ENCODE data around the gene TCF12. TPM values are rescaled to one million over a fixed set of nuclear protein-coding genes. Genes with fewer than 3 reads are reported as not detected.

TCF12 gene
- total RNA-seq, 2 experiments from 2014 or later: 63.4 to 70.7 TPM

DNA sequence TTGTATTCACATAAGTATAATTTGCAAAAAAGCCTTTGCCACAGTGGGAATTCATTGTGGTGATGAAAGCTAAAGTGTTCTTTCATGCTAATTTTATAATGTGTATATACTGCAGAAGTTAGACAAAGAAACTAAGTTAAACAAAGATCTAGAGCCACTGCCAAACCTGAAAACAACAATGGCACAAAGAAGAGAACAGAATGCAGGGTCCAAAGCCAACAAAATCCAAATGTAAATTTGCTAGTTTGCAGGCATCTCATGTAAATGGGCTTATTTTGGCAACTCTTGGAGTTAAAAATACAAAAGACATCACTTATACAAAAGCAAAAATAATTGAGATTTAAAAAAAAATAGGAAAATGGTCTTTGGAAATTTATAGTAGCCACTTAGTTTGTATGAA lies 123.0 kb downstream of the TCF12 start:
- ChIA-PET POLR2A (no interaction called here), CTCF (no interaction called here)
- no peaks in the 10 kb centered on the region for H3K9me3 Mint-ChIP-seq (ENCODE audit: insufficient read depth)
- peaks cover 2% of the 10 kb centered on the region for H3K36me3 Mint-ChIP-seq (ENCODE audit: low read depth)
- ATAC-seq: no peak
- H3K4me3 Mint-ChIP-seq: no peak overlapping the region
- peaks cover 19% of the 10 kb centered on the region for H3K4me1 Mint-ChIP-seq (ENCODE audit: low read depth)
- H3K27me3 Mint-ChIP-seq (ENCODE audit: low read depth): no peaks in the 10 kb centered on the region
- no peak for DNase-seq
- H3K27ac Mint-ChIP-seq: no peak overlapping the region

GRCh38 chr15:57044072-57044702 lies 125.7 kb downstream of the TCF12 start:
- H3K36me3 Mint-ChIP-seq (ENCODE audit: low read depth): peaks cover under 1% of the 10 kb centered on the region

DNA sequence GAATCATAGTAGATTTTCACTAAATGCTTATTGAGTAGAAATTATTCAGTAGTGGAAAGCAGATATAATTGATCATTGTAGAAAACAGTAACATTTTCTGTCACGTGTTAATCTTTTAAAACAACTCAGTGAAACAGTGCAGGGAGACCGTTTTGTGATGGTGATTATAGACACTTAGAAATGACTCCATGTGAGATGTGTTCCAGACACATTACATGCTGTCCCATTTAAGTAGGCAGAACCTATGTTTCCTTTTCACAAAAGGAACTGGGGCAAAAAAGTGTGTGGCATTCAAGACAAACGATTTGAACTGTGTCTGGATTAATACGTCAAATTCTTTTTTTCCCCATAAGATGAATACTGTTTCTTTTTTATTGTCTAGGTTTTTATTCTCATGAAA lies 126.5 kb downstream of the TCF12 start:
- Mint-ChIP-seq H3K27me3 (ENCODE audit: low read depth) (no peaks in the 10 kb centered on the region), H3K36me3 (ENCODE audit: low read depth) (peaks cover 3% of the 10 kb centered on the region), H3K9me3 (ENCODE audit: insufficient read depth) (no peaks in the 10 kb centered on the region), H3K4me1 (ENCODE audit: low read depth) (peaks cover 5% of the 10 kb centered on the region), H3K4me3 (no peak overlapping the region), H3K27ac (no peak overlapping the region)
- DNase-seq: no peak
- ChIA-PET CTCF (interaction anchor here (0.6 kb wide), 1 partner anchor 205 kb away, joined by 3 read pairs; no protein-coding TSS in a partner anchor), POLR2A (no interaction called here)
- no peak for ATAC-seq

More at GRCh38 chr15:57044072-57044702, 125.7 kb downstream of the TCF12 start:
- peaks cover 9% of the 10 kb centered on the region for H3K4me1 Mint-ChIP-seq (ENCODE audit: low read depth)
- ATAC-seq (no peak), DNase-seq (no peak)
- H3K27ac Mint-ChIP-seq: no peak overlapping the region
- no peaks in the 10 kb centered on the region for H3K9me3 Mint-ChIP-seq (ENCODE audit: insufficient read depth)
- H3K4me3 Mint-ChIP-seq: no peak overlapping the region
- ChIA-PET POLR2A (no interaction called here), CTCF (interaction anchor here (0.6 kb wide), 1 partner anchor 206 kb away, joined by 3 read pairs; no protein-coding TSS in a partner anchor)
- no peaks in the 10 kb centered on the region for H3K27me3 Mint-ChIP-seq (ENCODE audit: low read depth)

DNA sequence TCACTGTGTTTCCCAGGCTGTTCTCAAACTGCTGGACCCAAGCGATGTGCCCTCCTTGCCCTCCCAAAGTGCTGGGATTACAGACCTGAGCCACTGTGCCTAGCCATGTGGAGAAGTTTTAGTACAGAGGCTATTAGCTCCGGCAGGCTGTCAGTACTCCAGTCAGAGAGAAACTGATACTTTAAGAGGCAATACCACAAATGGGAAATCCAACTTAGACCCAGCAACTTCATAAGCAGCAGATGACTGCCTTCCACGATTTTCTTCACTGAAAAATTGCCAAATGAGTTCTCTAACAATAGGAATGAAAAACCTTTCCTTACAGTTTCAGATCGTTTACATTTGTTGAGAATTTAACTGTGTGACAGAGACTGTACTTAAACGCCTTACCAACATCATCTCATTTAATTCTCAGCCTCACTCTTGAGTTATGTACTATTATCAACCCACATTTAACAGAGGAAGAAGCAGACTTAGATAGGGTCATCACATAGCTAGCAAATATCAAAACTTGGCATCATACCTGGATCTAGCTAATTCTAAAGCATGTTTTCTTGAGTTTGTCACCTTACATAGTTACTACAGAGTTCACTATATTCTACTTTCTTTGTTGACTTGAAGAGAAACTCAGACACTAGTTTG lies 127.4 kb downstream of the TCF12 start:
- POLR2A ChIA-PET: no interaction called here
- CTCF ChIA-PET: no interaction called here
- H3K4me1 Mint-ChIP-seq (ENCODE audit: low read depth): peaks cover 5% of the 10 kb centered on the region

GRCh38 chr15:57048930-57049549 lies 130.6 kb downstream of the TCF12 start:
- no peak overlapping the region for H3K27ac Mint-ChIP-seq
- DNase-seq (no peak), ATAC-seq (no peak)
- H3K36me3 Mint-ChIP-seq (ENCODE audit: low read depth): peaks cover 3% of the 10 kb centered on the region
- POLR2A ChIA-PET: no interaction called here
- CTCF ChIA-PET: no interaction called here
- peaks cover 5% of the 10 kb centered on the region for H3K4me1 Mint-ChIP-seq (ENCODE audit: low read depth)
- no peak overlapping the region for H3K4me3 Mint-ChIP-seq
- H3K9me3 Mint-ChIP-seq (ENCODE audit: insufficient read depth): no peaks in the 10 kb centered on the region
- no peaks in the 10 kb centered on the region for H3K27me3 Mint-ChIP-seq (ENCODE audit: low read depth)

More for the DNA sequence above, 127.4 kb downstream of the TCF12 start:
- ATAC-seq: no peak
- DNase-seq: no peak
- no peaks in the 10 kb centered on the region for H3K9me3 Mint-ChIP-seq (ENCODE audit: insufficient read depth)
- H3K27ac Mint-ChIP-seq: no peak overlapping the region
- H3K4me3 Mint-ChIP-seq: no peak overlapping the region
- no peaks in the 10 kb centered on the region for H3K27me3 Mint-ChIP-seq (ENCODE audit: low read depth)
- H3K36me3 Mint-ChIP-seq (ENCODE audit: low read depth): peaks cover 3% of the 10 kb centered on the region

- H3K4me1 Mint-ChIP-seq (ENCODE audit: low read depth): peaks cover 4% of the 10 kb centered on the region
- DNase-seq: no peak
- POLR2A ChIA-PET: no interaction called here
- H3K4me3 Mint-ChIP-seq: no peak overlapping the region
- H3K36me3 Mint-ChIP-seq (ENCODE audit: low read depth): peaks cover 3% of the 10 kb centered on the region
- CTCF ChIA-PET: no interaction called here
- H3K9me3 Mint-ChIP-seq (ENCODE audit: insufficient read depth): no peaks in the 10 kb centered on the region
- H3K27ac Mint-ChIP-seq: no peak overlapping the region
- no peaks in the 10 kb centered on the region for H3K27me3 Mint-ChIP-seq (ENCODE audit: low read depth)
- ATAC-seq: no peak
Measured at GRCh38 chr15:57053470-57053869, 135.0 kb downstream of the TCF12 start.

GRCh38 chr15:57054204-57054750 lies 135.8 kb downstream of the TCF12 start:
- H3K36me3 Mint-ChIP-seq (ENCODE audit: low read depth): peaks cover 2% of the 10 kb centered on the region
- H3K4me1 Mint-ChIP-seq (ENCODE audit: low read depth): peaks cover 4% of the 10 kb centered on the region
- no peak overlapping the region for H3K27ac Mint-ChIP-seq
- no peak for ATAC-seq
- no peaks in the 10 kb centered on the region for H3K27me3 Mint-ChIP-seq (ENCODE audit: low read depth)
- no peak overlapping the region for H3K4me3 Mint-ChIP-seq
- no peak for DNase-seq
- ChIA-PET CTCF (no interaction called here), POLR2A (no interaction called here)
- no peaks in the 10 kb centered on the region for H3K9me3 Mint-ChIP-seq (ENCODE audit: insufficient read depth)

DNA sequence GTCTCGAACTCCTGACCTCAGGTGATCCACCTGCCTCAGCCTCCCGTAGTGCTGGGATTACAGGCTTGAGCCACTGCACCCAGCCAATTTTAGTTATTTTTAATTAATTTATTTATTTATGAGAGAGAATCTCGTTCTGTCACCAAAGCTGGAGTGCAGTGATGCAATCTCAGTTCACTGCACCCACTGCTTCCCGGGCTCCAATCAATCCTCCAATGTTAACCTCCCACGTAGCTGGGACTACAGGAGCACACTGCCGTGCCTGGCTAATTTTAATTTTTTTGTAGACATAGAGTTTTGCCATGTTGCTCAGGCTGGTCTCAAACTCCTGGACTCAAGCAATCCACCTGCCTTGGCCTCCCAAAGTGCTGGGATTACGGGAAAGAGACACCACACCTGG lies 137.9 kb downstream of the TCF12 start:
- Mint-ChIP-seq H3K4me3 (no peak overlapping the region), H3K27ac (no peak overlapping the region), H3K9me3 (ENCODE audit: insufficient read depth) (no peaks in the 10 kb centered on the region), H3K4me1 (ENCODE audit: low read depth) (peaks cover 4% of the 10 kb centered on the region), H3K36me3 (ENCODE audit: low read depth) (no peaks in the 10 kb centered on the region), H3K27me3 (ENCODE audit: low read depth) (no peaks in the 10 kb centered on the region)
- ATAC-seq: no peak
- no peak for DNase-seq
- ChIA-PET CTCF (no interaction called here), POLR2A (no interaction called here)

- H3K27ac Mint-ChIP-seq: no peak overlapping the region
- no peak for ATAC-seq
- no peak overlapping the region for H3K4me3 Mint-ChIP-seq
- DNase-seq: no peak
- H3K4me1 Mint-ChIP-seq (ENCODE audit: low read depth): peaks cover 4% of the 10 kb centered on the region
- CTCF ChIA-PET: no interaction called here
- no peaks in the 10 kb centered on the region for H3K36me3 Mint-ChIP-seq (ENCODE audit: low read depth)
- H3K27me3 Mint-ChIP-seq (ENCODE audit: low read depth): no peaks in the 10 kb centered on the region
- no peaks in the 10 kb centered on the region for H3K9me3 Mint-ChIP-seq (ENCODE audit: insufficient read depth)
- POLR2A ChIA-PET: no interaction called here
Measured at GRCh38 chr15:57057134-57057930, 138.9 kb downstream of the TCF12 start.

GRCh38 chr15:57059026-57059660 lies 140.7 kb downstream of the TCF12 start:
- no peaks in the 10 kb centered on the region for H3K9me3 Mint-ChIP-seq (ENCODE audit: insufficient read depth)
- peaks cover 8% of the 10 kb centered on the region for H3K36me3 Mint-ChIP-seq (ENCODE audit: low read depth)
- H3K27ac Mint-ChIP-seq: no peak overlapping the region
- H3K4me1 Mint-ChIP-seq (ENCODE audit: low read depth): peaks cover 4% of the 10 kb centered on the region
- no peak overlapping the region for H3K4me3 Mint-ChIP-seq
- H3K27me3 Mint-ChIP-seq (ENCODE audit: low read depth): no peaks in the 10 kb centered on the region
- ATAC-seq: no peak
- ChIA-PET CTCF (no interaction called here), POLR2A (no interaction called here)
- DNase-seq: no peak

- CTCF ChIA-PET: interaction anchor here (1.4 kb wide), 1 partner anchor 33 kb away, joined by 3 read pairs; no protein-coding TSS in a partner anchor
- no peaks in the 10 kb centered on the region for H3K27me3 Mint-ChIP-seq (ENCODE audit: low read depth)
Measured at GRCh38 chr15:57060799-57061198, 142.4 kb downstream of the TCF12 start.

More at GRCh38 chr15:57060799-57061198, 142.4 kb downstream of the TCF12 start:
- no peak for DNase-seq
- peaks cover 4% of the 10 kb centered on the region for H3K4me1 Mint-ChIP-seq (ENCODE audit: low read depth)
- no peak overlapping the region for H3K27ac Mint-ChIP-seq
- ATAC-seq: no peak
- no peaks in the 10 kb centered on the region for H3K9me3 Mint-ChIP-seq (ENCODE audit: insufficient read depth)
- POLR2A ChIA-PET: no interaction called here
- H3K4me3 Mint-ChIP-seq: no peak overlapping the region
- peaks cover 10% of the 10 kb centered on the region for H3K36me3 Mint-ChIP-seq (ENCODE audit: low read depth)

Measured in activated CD8-positive, alpha-beta T cell treated with anti-CD3 and anti-CD28 coated beads, Interleukin-2, amount 10 ng/mL, durations not matched to agents 7 days and 5 days (primary cell).